Ecto neural progenitor cell (in vitro differentiated cells): Measurements from ENCODE around the gene SLC22A2.
"Not testable (repeated sequence)": the region's sequence is repeated elsewhere in the genome, so short reads cannot be mapped to it uniquely, and the experiment has no call there.

Source experiments
- DNase-seq: peaks from one replicate; pipeline ENCODE4 v3.0.0-alpha.2; 2018; ENCODE audit warnings: low spot score

SLC22A2 gene

DNA sequence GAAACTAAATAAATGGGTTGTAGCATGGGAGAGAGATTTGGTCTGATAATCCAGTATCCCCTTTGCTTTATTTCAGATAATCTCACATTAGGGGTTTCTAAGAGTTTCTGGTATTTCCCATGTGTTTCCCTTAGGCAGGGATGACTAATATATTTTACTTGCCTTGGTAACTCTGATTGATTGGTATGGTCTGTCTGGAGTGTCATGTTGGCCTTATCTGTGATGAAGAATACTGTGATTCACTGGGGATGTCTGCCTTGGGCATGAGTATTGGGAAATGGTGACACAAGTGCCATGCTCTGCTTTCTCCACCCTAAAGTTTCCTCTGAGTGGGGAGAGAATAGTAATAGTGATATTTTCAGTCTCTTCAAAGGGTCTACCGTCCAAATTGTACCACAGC is 10.1 kb downstream of the SLC22A2 start:
- no peak for DNase-seq

DNA sequence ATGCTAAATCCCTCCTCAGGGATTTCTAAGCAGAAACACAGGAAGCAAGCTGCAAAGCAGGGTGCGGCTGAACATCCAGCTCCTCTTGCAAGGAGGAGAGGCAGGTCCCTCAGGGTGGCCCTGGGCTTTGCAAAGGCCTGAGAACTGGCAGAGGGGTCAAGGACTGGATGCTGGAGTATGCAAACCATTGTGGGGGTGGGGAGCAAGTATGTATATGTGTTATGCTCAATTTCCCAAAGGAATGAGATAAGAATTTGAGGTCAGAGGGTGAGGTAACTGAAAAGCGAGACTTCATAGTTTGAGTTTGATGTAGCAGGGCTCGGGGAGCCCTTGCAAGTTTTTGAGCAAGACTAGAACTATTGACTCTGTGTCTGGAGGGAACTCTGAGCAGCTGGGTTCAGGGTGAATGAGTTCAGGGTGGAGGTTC is 11.2 kb downstream of the SLC22A2 start:
- DNase-seq: no peak

DNA sequence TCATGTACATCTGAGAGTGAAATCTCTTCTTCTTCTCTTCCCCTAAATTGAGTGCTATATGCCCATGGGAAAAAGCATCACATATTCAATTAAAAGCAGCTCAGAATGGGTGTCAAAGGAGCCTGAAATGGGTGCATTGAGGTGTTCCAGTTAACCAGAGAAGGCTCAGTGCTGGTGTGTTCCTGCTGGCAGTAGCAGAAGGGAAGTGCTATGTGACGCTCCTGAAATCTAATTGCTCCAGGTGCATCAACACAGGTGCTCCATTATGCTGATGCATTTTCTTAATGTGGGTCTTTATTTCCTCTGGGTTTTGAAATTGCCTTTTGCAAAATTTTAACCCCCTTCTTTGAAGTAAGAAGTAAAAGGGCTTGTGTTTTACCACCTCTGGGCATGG is 17.9 kb downstream of the SLC22A2 start:
- no peak for DNase-seq

GRCh38 chr6:160239929-160240690 is 18.5 kb downstream of the SLC22A2 start:
- no peak for DNase-seq

- no peak for DNase-seq
Observed at GRCh38 chr6:160238761-160239751, 19.6 kb downstream of the SLC22A2 start.

DNA sequence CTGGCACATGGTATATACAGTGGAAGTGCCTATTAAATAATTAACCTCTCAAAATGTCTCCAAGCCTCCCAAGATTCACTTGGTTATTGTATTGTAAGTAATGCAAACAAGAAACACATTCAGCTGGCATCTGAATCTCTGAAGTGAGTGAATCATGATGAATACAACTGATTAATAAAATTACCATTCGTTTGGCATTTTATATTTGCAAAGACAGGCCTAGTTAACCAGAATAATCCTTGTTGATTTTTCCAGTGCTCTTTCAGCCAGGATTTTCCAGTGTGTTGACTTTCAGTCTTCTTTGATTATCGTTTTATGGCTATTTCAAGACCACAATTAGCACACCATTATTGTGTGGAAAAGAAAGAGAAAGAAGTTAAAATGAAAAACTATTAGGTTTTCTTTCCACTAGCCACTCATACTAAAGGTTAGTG is 20.3 kb downstream of the SLC22A2 start:
- DNase-seq: no peak

- not testable (repeated sequence) for DNase-seq
Observed at GRCh38 chr6:160237597-160238275, 20.9 kb downstream of the SLC22A2 start.

DNA sequence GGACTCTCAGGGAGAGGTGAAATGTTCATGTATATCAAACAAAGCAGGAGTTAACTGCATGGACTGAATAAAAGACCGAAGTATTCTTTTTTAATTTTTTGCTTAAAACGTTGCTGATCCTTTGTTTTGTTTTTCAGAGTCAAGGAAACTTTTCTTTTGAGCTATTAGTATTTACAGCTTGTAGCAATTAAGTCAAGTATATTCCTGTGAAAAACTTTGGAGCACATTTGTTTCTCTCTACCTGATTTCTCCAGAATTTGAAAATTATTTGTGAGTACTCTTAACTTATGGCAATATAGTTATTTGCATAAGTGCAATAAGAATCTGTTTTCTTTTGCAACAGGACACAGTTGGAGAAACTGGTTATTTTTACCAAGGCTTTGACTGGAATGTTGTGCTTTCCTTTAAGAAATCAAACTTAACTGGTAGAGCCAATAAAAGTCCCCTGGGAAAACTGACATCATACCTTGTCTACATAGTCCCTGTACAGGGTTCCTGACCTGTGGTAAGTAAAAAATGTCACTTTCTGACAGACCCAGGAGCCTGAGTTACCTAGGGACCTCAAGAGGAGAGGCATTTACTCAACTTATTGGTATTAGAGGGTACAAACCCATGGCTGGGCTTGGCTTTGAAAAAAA is 22.3 kb downstream of the SLC22A2 start:
- not testable (repeated sequence) for DNase-seq

- not testable (repeated sequence) for DNase-seq
Observed at GRCh38 chr6:160233950-160234640, 24.5 kb downstream of the SLC22A2 start.

DNA sequence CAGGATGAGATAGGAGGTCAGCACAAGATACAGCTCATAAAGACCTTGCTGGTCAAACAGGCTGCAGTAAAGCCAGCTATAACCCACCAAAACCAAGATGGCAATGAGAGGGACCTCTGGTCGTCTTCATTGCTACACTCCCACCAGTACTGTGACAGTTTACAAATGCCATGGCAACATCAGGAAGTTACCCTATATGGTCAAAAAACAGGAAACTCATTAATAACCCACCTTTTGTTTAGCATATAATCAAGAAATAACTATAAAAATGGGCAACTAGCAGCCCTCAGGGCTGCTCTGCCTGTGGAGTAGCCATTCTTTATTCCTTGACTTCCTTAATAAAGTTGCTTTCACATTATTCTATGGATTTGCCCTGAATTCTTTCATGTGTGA is 30.9 kb downstream of the SLC22A2 start:
- no peak for DNase-seq

- DNase-seq: no peak
Observed at GRCh38 chr6:160227038-160227768, 31.4 kb downstream of the SLC22A2 start.

- no peak for DNase-seq
Observed at GRCh38 chr6:160226118-160226591, 32.5 kb downstream of the SLC22A2 start.

DNA sequence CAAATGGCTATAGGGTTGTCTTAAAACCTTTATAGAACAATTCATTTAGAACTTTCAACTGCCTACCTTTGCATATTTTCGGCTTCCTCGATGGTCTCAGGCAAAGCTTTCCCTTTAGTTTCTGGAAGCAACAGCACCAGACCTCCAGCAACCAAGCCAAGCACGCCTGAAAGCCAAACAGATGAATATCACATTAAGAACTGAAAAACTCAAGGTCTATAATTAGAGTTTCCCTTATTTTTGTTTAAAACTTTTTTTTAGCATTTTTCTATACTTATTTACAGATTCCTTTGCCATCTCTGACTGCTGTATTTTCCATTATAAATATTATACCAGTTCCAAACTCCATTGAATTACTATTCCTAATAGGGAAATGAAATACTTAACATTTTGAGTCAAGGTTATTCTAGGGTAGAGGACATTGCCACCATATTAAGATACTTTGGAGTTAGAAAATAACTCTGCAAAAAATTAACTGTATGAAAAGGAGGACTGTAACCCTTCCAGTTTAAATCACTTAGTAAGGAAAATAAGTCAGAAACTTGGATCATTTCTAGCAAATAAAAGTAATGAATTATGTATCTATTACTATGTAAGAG is 33.9 kb downstream of the SLC22A2 start:
- DNase-seq: no peak

GRCh38 chr6:160222491-160222890 is 36.1 kb downstream of the SLC22A2 start:
- no peak for DNase-seq

- DNase-seq: no peak
Observed at GRCh38 chr6:160221918-160222317, 36.7 kb downstream of the SLC22A2 start.

- DNase-seq: no peak
Observed at GRCh38 chr6:160221423-160221822, 37.2 kb downstream of the SLC22A2 start.

GRCh38 chr6:160218810-160219209 is 39.8 kb downstream of the SLC22A2 start:
- no peak for DNase-seq

GRCh38 chr6:160217863-160218262 is 40.8 kb downstream of the SLC22A2 start:
- DNase-seq: no peak

- no peak for DNase-seq
Observed at GRCh38 chr6:160217073-160217472, 41.5 kb downstream of the SLC22A2 start.

- DNase-seq: no peak
Observed at GRCh38 chr6:160215232-160215631, 43.4 kb downstream of the SLC22A2 start.
